Mucosa of gallbladder (tissue), 1 donor: ENCODE data around the gene RPL36. TPM values are rescaled to one million over a fixed set of nuclear protein-coding genes. Genes with fewer than 3 reads are reported as not detected.
"Not testable (repeated sequence)": the region's sequence is repeated elsewhere in the genome, so short reads cannot be mapped to it uniquely, and the experiment has no call there.

Experiments used
- DNase-seq: peaks from one replicate; pipeline ENCODE4 v3.0.0-alpha.2; 2020; ENCODE audit warnings: low spot score
- total RNA-seq: library from RNA; stranded (reverse); gene quantifications from one replicate; pipeline ENCODE4 v1.2.1, GENCODE V29; 2021
- donor health status: DM: no; HTN: no; CAD: no.

RPL36 gene
- total RNA-seq, 1 donor from 2014 or later, result 609 TPM

- no peak for DNase-seq
Measured at GRCh38 chr19:5674714-5675113, 15.4 kb upstream of the RPL36 start.

DNA sequence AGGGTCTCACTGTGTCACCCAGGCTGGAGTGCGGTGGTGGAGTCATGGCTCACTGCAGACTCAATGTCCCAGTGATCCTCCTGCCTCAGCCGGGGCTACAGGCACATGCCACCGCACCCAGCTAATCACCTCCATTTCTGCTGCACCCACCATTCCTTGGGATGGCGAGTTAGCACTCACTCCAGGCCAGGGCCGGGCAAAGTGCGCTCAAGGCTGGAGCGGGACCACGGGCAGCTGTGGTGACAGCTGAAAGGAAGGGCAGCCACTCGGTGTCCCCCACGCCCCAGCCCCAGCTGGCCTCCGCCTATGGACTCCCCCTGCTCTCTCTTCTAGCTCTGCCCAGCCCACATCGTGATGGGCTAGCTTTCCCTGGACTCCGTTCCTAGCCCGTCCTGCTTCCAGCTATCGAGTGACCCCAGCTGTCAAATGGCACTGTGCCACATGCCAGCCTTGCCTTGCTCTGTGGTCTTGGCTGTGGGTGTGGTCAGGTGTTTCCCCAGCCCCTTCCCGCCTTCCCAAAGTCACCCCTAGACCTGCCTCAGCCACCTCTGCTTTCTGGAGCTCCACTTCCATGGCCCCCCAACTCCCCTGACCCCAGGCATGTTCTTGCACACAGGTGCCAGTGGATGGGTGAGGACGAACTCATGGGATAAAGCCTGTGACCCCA lies 13.9 kb upstream of the RPL36 start:
- no peak for DNase-seq

DNA sequence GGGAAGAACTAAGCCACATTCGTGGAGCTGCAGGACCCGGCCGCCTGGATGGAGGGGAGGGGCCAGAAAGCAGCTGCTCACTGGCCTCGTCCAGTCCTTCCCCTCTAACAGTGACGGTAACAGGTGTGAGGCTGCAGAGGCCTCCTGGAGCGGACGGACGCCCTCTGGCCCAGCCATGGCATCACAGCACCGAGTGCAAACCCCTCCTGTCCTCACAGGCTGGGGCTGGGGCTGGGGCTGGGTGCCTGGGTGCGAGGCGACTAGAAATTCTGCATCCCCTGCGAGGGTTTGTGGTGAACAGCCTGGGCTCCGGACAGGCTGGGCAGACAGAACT lies 13.4 kb upstream of the RPL36 start:
- no peak for DNase-seq

DNA sequence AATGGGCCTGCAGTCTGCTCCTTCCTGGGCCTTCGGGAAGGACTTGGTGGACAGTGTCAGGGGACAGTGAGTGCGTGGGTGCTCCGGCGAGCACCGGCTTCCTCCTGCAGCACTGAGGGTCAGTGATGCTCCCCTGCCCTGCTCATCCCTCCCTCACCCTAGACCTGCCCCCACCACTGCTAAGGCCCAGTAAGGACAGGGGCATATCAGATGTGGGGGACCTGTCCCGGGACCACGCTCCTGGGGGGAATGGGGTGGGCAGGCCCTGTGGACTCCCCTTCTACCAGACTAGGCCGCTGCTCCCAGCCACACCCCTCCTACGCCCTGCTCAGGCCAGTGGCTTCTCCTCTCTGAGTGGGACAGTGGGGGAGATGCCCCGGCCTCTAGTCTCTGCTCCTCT lies 13.0 kb upstream of the RPL36 start:
- DNase-seq, result no peak

DNA sequence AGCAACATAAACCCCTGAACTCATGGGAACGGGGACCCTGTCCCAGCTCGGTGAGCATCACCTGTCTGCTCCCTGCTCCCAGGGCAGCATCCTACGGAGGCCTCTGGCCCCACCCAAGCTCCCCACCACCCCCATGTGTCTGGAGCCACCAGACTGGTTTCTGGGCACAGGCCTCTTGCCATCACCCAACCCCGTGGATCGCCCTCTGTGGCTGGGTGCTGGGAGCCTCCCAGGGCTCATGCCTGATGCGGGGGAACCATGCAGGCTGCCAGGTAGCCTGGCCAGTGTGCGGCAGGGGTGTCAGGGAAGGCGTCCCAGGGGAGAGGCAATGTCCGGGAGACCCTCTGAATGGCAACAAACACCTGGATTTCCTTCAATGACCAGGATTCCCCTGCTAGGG lies 12.5 kb upstream of the RPL36 start:
- DNase-seq, result no peak

GRCh38 chr19:5678071-5678718 lies 11.9 kb upstream of the RPL36 start:
- DNase-seq, result no peak

DNA sequence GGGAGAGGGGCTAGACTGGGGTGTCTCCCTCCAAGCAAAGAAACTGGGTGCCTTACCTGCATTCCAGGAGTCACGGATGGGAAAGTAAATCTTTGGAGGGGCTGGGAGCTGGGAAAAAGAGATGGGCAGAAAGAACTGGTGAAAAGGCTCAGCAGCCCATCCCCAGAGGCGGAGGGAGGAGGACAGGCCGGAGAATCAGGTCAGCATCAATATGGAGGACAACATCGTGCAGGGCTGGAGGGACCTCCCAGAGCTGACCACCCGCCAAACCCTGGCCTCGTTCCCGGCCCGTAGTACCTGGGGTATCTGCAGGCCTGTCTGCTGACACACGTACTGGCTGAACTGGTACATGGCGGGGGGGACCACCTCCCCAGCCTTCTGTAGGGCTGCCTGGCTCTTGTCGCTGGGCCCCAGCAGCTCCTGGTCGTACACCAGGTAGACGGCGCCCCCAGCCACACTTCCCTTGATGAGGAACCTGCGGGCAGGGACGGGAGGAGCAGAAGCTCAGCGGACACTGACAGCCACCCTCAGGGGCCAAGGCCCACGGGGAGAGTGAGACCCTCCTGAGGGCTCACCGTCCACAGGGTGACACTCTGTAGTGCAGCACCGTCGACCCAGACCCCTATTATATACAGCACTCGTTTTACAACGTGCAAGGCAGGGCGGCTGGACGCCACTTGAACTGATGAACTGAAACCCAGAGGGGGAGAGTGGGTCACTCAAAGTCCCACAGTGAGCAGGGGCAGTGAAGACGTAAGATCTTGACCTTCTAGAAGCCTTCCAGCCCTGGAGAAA lies 10.6 kb upstream of the RPL36 start:
- no peak for DNase-seq

DNA sequence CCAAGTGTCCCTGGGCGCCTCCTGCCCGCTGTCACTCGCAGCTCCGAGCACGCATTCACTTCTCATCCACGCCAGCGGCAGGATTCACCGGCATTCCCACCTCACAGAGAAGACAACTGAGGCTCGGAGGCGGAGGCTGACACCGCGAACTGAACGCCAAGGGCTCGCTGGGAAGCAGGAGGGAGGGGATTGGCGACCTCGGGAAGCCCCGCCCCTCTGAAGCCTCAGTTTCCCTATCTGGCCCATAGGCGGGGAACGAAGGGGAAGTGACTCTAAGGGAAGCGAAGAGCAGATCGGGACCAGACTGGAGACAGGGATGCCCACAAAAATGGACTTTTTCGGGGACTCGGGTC lies 10.0 kb upstream of the RPL36 start:
- no peak for DNase-seq

DNA sequence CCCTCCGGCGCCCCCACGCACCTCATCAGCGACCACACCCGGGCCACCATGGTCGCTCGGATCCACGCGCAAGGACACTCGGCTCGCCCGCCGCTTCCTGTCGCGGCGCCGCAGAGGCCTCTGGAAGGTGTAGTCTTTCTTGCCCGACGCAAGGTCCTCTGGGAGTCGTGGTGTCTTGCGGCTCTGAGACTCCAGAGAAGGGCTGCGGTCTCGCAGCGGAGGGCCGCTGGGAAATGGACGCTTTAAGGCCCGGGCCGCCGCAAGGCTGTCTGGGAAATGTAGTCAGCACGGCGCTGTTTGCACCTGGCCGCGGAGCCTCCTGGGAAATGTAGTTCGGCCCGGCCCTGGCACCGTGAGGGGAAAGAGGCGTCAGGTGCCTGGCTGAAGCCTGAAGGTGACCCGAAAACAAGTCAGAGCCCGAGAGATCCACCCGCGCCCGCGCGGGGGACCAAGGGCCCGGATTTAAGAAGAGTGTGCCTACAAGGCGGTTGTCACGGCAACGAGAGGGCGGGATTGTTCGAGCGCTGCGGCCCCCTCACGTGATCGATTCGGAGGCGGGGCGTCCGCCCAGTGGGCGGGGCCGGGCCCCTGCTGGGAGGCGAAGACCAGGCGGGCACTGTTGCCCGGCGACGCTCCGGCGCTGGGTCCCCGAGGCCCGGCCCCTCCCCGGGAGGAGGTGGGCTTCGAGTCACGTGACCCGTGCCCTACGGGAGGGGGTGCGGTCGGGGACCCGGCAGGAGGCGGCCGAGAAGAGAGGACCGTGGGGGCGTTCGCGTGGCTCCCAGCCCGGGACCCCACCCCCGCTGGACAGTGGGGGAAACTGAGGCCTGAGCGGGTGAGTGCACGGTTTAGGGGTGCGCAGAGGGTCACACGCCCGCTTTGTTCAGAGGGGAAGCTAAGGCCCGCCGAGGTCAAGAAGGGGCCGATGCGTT lies 9.4 kb upstream of the RPL36 start, which contains the start of the genes HSD11B1L and MICOS13:
Gene HSD11B1L, plus strand, starts transcription at position 591 of the 932 bp plus-strand sequence. CDS start 3,806 bp downstream, outside the sequence.
Gene MICOS13, minus strand, starts transcription at position 80 of the 932 bp plus-strand sequence. Its CDS starts 30 bp downstream, at position 50.
- DNase-seq, result peak; percentile 99

DNA sequence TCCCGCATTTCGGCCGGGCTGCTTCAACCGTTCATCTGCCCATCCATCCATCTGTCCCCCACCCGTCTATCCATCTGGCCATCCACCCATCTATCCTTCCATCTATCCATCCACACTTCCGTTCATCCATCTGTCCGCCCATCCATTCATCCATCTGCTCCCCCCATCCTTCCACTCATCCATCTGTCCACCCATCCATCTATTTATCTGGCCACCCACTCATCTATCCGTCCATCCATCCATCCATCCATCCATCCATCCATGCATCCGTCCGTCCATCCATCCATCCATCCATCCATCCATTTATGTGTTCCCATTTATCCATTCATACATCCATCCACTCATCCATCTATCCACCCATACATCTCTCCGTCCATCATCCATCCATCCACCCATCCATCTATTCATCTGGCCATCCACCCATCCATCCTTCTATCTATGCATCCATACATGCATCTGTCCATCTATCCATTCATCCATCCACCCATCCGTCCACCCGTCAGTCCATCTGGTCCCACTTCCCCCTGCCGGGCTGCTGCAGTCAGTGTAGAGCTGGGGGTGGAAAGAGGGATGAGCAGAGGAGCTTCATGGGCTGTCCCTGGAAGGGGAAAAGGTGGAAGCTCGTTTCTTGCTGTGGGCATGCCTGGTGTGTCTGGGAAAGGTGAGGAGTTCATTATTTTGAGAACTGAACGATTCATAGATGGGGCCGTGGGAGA lies 8.5 kb upstream of the RPL36 start:
- DNase-seq, result no peak

GRCh38 chr19:5682107-5682482 lies 8.0 kb upstream of the RPL36 start:
- no peak for DNase-seq

DNA sequence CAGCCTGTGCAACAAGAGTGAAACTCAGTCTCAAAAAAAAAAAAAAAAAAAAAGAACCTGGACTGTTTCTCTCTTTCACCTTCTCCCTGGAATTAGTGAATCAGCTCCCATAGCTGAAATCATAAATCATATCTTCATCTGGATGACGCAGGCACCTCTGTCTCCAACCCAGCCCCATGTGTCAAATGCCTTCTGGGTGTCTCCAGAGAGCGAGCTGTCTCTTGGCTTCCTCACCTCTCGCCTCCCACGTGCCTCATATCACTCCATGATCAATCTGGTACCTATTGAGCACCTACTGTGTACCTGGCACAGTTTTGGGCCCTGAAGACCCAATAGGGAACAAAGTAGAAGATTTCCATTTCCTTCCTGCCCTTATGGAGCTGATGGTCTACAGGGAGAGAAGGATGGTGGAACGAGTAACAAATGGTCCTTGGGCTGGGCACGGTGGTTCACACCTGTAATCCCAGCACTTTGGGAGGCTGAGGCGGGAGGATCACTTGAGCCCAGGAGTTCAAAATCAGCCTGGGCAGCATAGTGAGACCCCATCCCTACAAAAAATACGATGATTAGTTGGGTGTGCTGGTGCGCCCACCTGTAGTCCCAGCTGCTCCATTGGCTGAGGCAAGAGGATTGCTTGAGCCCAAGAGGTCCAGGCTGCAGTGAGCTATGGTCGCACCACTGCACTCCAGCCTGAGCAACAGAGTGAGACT lies 6.8 kb upstream of the RPL36 start:
- no peak for DNase-seq

DNA sequence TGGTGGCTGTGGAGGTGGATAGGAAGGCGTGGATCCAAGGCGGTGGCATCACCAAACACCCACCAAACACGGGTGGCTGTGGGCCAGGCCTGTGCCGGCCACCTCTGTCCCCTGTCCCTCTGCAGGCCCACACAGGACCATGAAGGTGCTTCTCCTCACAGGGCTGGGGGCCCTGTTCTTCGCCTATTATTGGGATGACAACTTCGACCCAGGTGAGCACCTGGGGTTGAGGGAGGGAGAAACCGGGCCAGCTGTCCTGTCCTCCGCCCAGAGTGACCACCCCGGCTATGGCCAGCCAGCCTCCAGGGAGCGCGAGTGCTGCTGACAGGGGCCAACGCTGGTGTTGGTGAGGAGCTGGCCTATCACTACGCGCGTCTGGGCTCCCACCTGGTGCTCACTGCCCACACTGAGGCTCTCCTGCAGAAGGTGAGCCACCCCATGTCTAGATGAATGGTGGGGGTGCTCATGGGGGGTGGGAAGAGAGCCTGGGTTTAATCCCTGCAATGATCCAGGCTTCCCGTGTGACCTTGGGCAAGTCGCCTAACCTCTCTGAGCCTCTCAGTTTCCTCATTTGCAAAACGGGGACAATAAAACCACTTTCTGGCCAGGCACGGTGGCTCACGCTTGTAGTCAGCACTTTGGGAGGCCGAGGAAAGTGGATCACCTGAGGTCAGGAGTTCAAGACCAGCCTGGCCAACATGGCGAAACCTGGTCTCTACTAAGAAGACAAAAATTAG lies 5.2 kb upstream of the RPL36 start:
- DNase-seq, result no peak

GRCh38 chr19:5686326-5686646 lies 3.8 kb upstream of the RPL36 start:
- no peak for DNase-seq

DNA sequence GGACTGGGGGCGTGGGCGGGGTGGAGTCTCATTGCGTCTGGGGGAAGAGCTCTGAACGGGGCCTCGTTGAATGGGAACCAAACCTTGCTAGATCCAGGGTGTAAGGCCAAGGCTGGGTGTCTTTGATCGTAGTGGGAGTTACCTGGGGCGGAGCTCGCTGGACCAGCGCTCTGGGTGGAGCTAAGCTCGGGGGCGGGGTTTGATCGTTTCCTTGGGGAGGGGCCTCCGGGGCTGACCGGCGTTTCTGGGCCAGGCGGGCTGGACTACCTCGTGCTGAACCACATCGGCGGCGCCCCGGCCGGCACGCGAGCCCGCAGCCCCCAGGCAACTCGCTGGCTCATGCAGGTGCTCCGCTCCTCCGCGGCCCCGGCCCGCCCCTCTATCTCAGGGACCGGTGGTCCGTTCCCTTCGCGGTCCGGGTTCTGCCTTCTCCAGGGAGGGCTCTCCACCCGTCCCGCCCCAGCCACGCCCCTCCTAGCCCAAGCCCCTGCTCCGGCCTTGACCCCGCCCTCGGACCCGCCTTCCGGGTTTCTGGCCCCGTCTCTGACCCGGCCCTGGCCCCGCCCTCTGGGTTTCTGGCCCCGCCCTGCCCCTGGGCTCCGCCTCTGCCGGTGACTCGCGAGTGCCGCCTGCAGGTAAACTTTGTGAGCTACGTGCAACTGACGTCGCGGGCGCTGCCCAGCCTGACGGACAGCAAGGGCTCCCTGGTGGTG lies 3.3 kb upstream of the RPL36 start:
- DNase-seq, result peak; percentile 97

GRCh38 chr19:5687360-5688198 lies 2.5 kb upstream of the RPL36 start:
- DNase-seq, result no peak

DNA sequence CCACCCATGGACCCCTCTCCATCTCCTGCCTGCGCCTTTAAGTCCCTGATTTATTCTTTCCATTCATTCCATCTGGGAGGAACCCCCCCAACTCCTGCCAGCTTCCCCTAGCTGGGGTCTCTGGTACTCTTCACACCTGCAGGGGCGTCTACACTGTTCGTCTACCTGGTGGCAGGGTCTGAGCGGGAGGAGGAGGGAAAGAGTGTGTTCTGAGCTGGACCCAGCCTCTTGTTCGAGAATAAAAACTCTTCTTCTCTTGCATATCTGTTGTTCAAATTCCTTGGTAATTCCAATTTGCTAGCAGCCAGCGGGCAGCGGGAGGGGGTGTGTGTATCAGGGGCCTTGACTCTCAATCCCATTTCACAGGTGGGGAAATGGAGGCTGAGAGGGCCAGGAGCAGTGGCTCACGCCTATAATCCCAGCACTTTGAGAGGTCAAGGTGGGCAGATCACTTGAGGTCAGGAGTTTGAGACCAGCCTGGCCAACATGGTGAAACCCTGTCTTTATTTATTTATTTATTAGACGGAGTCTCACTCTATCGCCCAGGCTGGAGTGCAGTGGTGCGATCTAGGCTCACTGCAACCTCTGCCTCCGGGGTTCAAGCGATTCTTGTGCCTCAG lies 1.7 kb upstream of the RPL36 start:
- DNase-seq, result not testable (repeated sequence)
